ENCODE data around the gene EID3.

- no peak for TF ChIP-seq CTCF (IDR thresholded peaks at IDR 0.05 in 4 of 5, conservative IDR thresholded peaks at IDR 0.05 in 1 of 5)
- no peak for TF ChIP-seq POLR2A (IDR thresholded peaks at IDR 0.05)
These were observed 6.0 kb downstream of the EID3 start for GRCh38 chr12:104309446-104309993.

All from gastrocnemius medialis (tissue), 4 donors.